ENCODE measurements around the gene ACY1.

The ACY1 gene

GRCh38 chr3:51966016-51966415 lies 17.3 kb upstream of the ACY1 start:
- no peaks in the 10 kb centered on the region for H3K79me2 ChIP-seq (ENCODE audit: insufficient read depth, low read length)
- H3K9me3 ChIP-seq (ENCODE audit: insufficient read depth, low read length, severe bottlenecking): no peaks in the 10 kb centered on the region
- no peaks in the 10 kb centered on the region for H3K27me3 ChIP-seq (ENCODE audit: insufficient read depth, low read length, poor library complexity)
- H3K4me2 ChIP-seq (ENCODE audit: insufficient read depth, low read length): peak overlapping the region; percentile 95
- peak overlapping the region; percentile 64; the same call in 1 of the 2 replicates for H3K9ac ChIP-seq (ENCODE audit: low read depth, low read length)
- H3K27ac ChIP-seq (ENCODE audit: low read length): no peak overlapping the region
- H2AFZ ChIP-seq (ENCODE audit: low read depth, low read length): no peak overlapping the region
- peaks cover 3% of the 10 kb centered on the region; the same call in 1 of the 2 replicates for H4K20me1 ChIP-seq (ENCODE audit: insufficient read depth, low read length)
- DNase-seq (no peak), ATAC-seq (ENCODE audit: insufficient read depth, low read depth) (no peak)
- no peak overlapping the region for H3K4me3 ChIP-seq (ENCODE audit: low read depth in 1 of 2, low read length in 2 of 2)
- H3K4me1 ChIP-seq (ENCODE audit: insufficient read depth, low read length): peaks cover 25% of the 10 kb centered on the region
- TF ChIP-seq CTCF (IDR thresholded peaks at IDR 0.05; ENCODE audit: borderline replicate concordance, extremely low read depth, low read length, poor library complexity, severe bottlenecking): no peak
- TF ChIP-seq EZH2 (IDR thresholded peaks at IDR 0.05; ENCODE audit: borderline replicate concordance, low read depth, low read length, severe bottlenecking): no peak
- peaks cover 4% of the 10 kb centered on the region for H3K36me3 ChIP-seq (ENCODE audit: insufficient read depth, low read length)

GRCh38 chr3:51966486-51966885 lies 16.8 kb upstream of the ACY1 start:
- H3K27me3 ChIP-seq (ENCODE audit: insufficient read depth, low read length, poor library complexity): no peaks in the 10 kb centered on the region
- ATAC-seq (ENCODE audit: insufficient read depth, low read depth) (no peak), DNase-seq (no peak)
- no peaks in the 10 kb centered on the region for H3K79me2 ChIP-seq (ENCODE audit: insufficient read depth, low read length)
- peaks cover 25% of the 10 kb centered on the region for H3K4me1 ChIP-seq (ENCODE audit: insufficient read depth, low read length)
- peak overlapping the region; percentile 28 to 72; a peak in 3 of 4 replicates for H3K4me3 ChIP-seq (ENCODE audit: low read depth in 1 of 2, low read length in 2 of 2)
- no peaks in the 10 kb centered on the region for H3K9me3 ChIP-seq (ENCODE audit: insufficient read depth, low read length, severe bottlenecking)
- peak overlapping the region; percentile 64 for H3K9ac ChIP-seq (ENCODE audit: low read depth, low read length)
- H4K20me1 ChIP-seq (ENCODE audit: insufficient read depth, low read length): peaks cover 3% of the 10 kb centered on the region; the same call in 1 of the 2 replicates
- peak overlapping the region; percentile 67 for H2AFZ ChIP-seq (ENCODE audit: low read depth, low read length)
- H3K27ac ChIP-seq (ENCODE audit: low read length): no peak overlapping the region; the same call in 1 of the 2 replicates
- no peak for TF ChIP-seq EZH2 (IDR thresholded peaks at IDR 0.05; ENCODE audit: borderline replicate concordance, low read depth, low read length, severe bottlenecking)
- no peak for TF ChIP-seq CTCF (IDR thresholded peaks at IDR 0.05; ENCODE audit: borderline replicate concordance, extremely low read depth, low read length, poor library complexity, severe bottlenecking)
- peak overlapping the region; percentile 95 for H3K4me2 ChIP-seq (ENCODE audit: insufficient read depth, low read length)
- peaks cover 9% of the 10 kb centered on the region for H3K36me3 ChIP-seq (ENCODE audit: insufficient read depth, low read length)

GRCh38 chr3:51966922-51967383 lies 16.4 kb upstream of the ACY1 start:
- H3K27me3 ChIP-seq (ENCODE audit: insufficient read depth, low read length, poor library complexity): no peaks in the 10 kb centered on the region
- H3K36me3 ChIP-seq (ENCODE audit: insufficient read depth, low read length): peaks cover 10% of the 10 kb centered on the region
- H3K9ac ChIP-seq (ENCODE audit: low read depth, low read length): peak overlapping the region; percentile 64
- TF ChIP-seq EZH2 (IDR thresholded peaks at IDR 0.05; ENCODE audit: borderline replicate concordance, low read depth, low read length, severe bottlenecking) (no peak), CTCF (IDR thresholded peaks at IDR 0.05; ENCODE audit: borderline replicate concordance, extremely low read depth, low read length, poor library complexity, severe bottlenecking) (no peak)
- ATAC-seq (ENCODE audit: insufficient read depth, low read depth): peak; percentile 20; the same call in 2 of the 3 replicates
- peak overlapping the region; percentile 67 for H2AFZ ChIP-seq (ENCODE audit: low read depth, low read length)
- H3K9me3 ChIP-seq (ENCODE audit: insufficient read depth, low read length, severe bottlenecking): no peaks in the 10 kb centered on the region
- H3K4me1 ChIP-seq (ENCODE audit: insufficient read depth, low read length): peaks cover 25% of the 10 kb centered on the region
- peak overlapping the region; percentile 95 for H3K4me2 ChIP-seq (ENCODE audit: insufficient read depth, low read length)
- H3K27ac ChIP-seq (ENCODE audit: low read length): peak overlapping the region; percentile 53; the same call in 1 of the 2 replicates
- peaks cover 3% of the 10 kb centered on the region; the same call in 1 of the 2 replicates for H4K20me1 ChIP-seq (ENCODE audit: insufficient read depth, low read length)
- H3K79me2 ChIP-seq (ENCODE audit: insufficient read depth, low read length): no peaks in the 10 kb centered on the region
- DNase-seq: no peak
- H3K4me3 ChIP-seq (ENCODE audit: low read depth in 1 of 2, low read length in 2 of 2): peak overlapping the region; percentile 28 to 72; a peak in 3 of 4 replicates

All from DND-41 (cell line).